ENCODE measurements around the gene ARHGEF40.

DNA sequence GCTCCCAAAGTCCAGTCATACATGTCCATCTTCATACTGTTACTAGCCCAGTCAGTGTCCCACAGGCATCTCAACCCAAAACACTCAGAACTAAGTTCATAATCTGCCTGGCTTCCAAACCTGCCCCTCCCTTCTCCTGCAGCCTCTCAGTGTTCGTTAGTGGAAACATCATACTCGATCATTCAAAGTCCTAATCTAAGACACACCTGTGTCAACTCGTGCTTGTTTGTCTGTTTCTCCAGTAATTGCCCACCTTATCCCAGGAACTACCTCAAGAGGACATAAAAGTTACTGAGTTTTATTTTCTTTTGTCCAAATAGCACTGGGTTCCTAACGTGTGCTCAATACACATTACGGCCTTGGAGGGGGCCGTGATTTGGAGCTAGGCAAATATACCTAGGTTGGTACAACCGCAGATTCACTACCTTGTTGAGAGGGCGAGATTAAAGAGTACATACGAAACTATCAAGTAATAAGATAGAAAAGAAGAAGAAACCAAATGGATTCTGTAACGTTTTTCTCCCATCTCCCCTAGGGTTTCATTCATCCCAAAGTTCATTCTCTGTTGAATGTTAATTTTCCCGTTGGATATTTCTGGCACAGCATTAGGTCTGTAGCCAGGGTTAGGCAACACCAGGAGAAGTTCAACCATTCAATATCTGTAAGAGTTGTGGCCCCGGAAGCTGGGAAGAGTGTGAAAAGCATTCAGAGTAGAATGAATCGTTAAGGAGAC is 9.3 kb upstream of the ARHGEF40 start:
- TF ChIP-seq CTCF (IDR thresholded peaks at IDR 0.05) (no peak), POLR2A (IDR thresholded peaks at IDR 0.05) (no peak)

Data from lower leg skin (tissue), 3 donors.